ENCODE measurements around the gene MICAL3. TPM values are rescaled to one million over a fixed set of nuclear protein-coding genes. Genes with fewer than 3 reads are reported as not detected.

Gene MICAL3
- total RNA-seq, 1 donor from 2014 or later: 31.2 TPM

- Histone ChIP-seq H3K36me3 (peaks cover 30% of the 10 kb centered on the region), H3K4me3 (no peak overlapping the region), H3K9me3 (no peaks in the 10 kb centered on the region), H3K27ac (no peak overlapping the region), H3K4me1 (no peaks in the 10 kb centered on the region), H3K27me3 (peaks cover 2% of the 10 kb centered on the region)
- no peak for TF ChIP-seq CTCF (IDR thresholded peaks at IDR 0.05)
- intact Hi-C loops (cut with DNase I): no loop called here
- ATAC-seq (no peak), DNase-seq (no peak)
Measured at GRCh38 chr22:17882727-17883126, 141.6 kb downstream of the MICAL3 start.

GRCh38 chr22:17882162-17882561, 142.2 kb downstream of the MICAL3 start:
- Histone ChIP-seq H3K4me3 (no peak overlapping the region), H3K36me3 (peaks cover 30% of the 10 kb centered on the region), H3K27ac (no peak overlapping the region), H3K27me3 (peaks cover 4% of the 10 kb centered on the region), H3K9me3 (no peaks in the 10 kb centered on the region), H3K4me1 (no peaks in the 10 kb centered on the region)
- ATAC-seq (no peak), DNase-seq (no peak)
- intact Hi-C loops (cut with DNase I): no loop called here
- TF ChIP-seq CTCF (IDR thresholded peaks at IDR 0.05): no peak

- ATAC-seq (no peak), DNase-seq (no peak)
- Histone ChIP-seq H3K9me3 (no peaks in the 10 kb centered on the region), H3K4me3 (no peak overlapping the region), H3K36me3 (peaks cover 30% of the 10 kb centered on the region), H3K27ac (no peak overlapping the region), H3K27me3 (peaks cover 4% of the 10 kb centered on the region), H3K4me1 (no peaks in the 10 kb centered on the region)
- intact Hi-C loops (cut with DNase I): no loop called here
- no peak for TF ChIP-seq CTCF (IDR thresholded peaks at IDR 0.05)
Measured at GRCh38 chr22:17881366-17881765, 143.0 kb downstream of the MICAL3 start.

- Histone ChIP-seq H3K27me3 (peaks cover 4% of the 10 kb centered on the region), H3K4me3 (no peak overlapping the region), H3K27ac (no peak overlapping the region), H3K36me3 (peaks cover 23% of the 10 kb centered on the region), H3K9me3 (no peaks in the 10 kb centered on the region), H3K4me1 (no peaks in the 10 kb centered on the region)
- DNase-seq: no peak
- no peak for ATAC-seq
- TF ChIP-seq CTCF (IDR thresholded peaks at IDR 0.05): no peak
- intact Hi-C loops (cut with DNase I): no loop called here
Measured at GRCh38 chr22:17880468-17880867, 143.9 kb downstream of the MICAL3 start.

- ATAC-seq (no peak), DNase-seq (no peak)
- Histone ChIP-seq H3K9me3 (no peaks in the 10 kb centered on the region), H3K4me3 (no peak overlapping the region), H3K4me1 (no peaks in the 10 kb centered on the region), H3K27me3 (peaks cover 4% of the 10 kb centered on the region), H3K27ac (no peak overlapping the region), H3K36me3 (peaks cover 19% of the 10 kb centered on the region)
- no peak for TF ChIP-seq CTCF (IDR thresholded peaks at IDR 0.05)
- intact Hi-C loops (cut with DNase I): no loop called here
Measured at GRCh38 chr22:17880020-17880419, 144.3 kb downstream of the MICAL3 start.

GRCh38 chr22:17878941-17879340, 145.4 kb downstream of the MICAL3 start:
- intact Hi-C loops (cut with DNase I): no loop called here
- no peak for DNase-seq
- Histone ChIP-seq H3K27me3 (peaks cover 4% of the 10 kb centered on the region), H3K36me3 (peaks cover 13% of the 10 kb centered on the region), H3K4me1 (no peaks in the 10 kb centered on the region), H3K4me3 (no peak overlapping the region), H3K27ac (no peak overlapping the region), H3K9me3 (no peaks in the 10 kb centered on the region)
- no peak for TF ChIP-seq CTCF (IDR thresholded peaks at IDR 0.05)
- no peak for ATAC-seq

Data from upper lobe of right lung (tissue), 1 donor.